Spleen (tissue), 11 donors: ENCODE data around the gene MYPN. TPM values are rescaled to one million over a fixed set of nuclear protein-coding genes. Genes with fewer than 3 reads are reported as not detected.
A peak's percentile ranks its signal among the peaks of the same experiment; 100 is the strongest.

ENCODE experiments used
- DNase-seq: peaks from one replicate; pipeline ENCODE4 v3.0.0-alpha.2; 2020
- H3K27ac ChIP-seq, 8 donors: fragments of 200-600 bp; sonication (generic) in 7 of 8; 1 replicate in 4 of 8; 2 replicates in 4 of 8; pipeline versions ENCODE4 v1.5.0 to v1.8.0; 2016 to 2021; ENCODE audit warnings: inconsistent platforms in 4 of 8, mild to moderate bottlenecking in 4 of 8, moderate library complexity in 1 of 8
- H3K27me3 ChIP-seq, 7 donors: fragments of 200-600 bp; sonication (generic) in 6 of 7; replicated peaks in 1 of 7; 1 replicate in 4 of 7; 2 replicates in 3 of 7; pipeline versions ENCODE4 v1.5.0 to v1.8.0; 2016 to 2021; ENCODE audit warnings: inconsistent platforms in 3 of 7, mild to moderate bottlenecking in 1 of 7
- H3K36me3 ChIP-seq, 6 donors: fragments of 200-600 bp; sonication (generic) in 5 of 6; 1 replicate in 4 of 6; 2 replicates in 2 of 6; pipeline versions ENCODE4 v1.5.0 to v1.8.0; 2016 to 2021; ENCODE audit warnings: inconsistent platforms in 2 of 6
- H3K4me1 ChIP-seq, 6 donors: fragments of 200-600 bp; sonication (generic) in 5 of 6; 1 replicate in 3 of 6; 2 replicates in 3 of 6; pipeline versions ENCODE4 v1.5.0 to v1.8.0; 2016 to 2021; ENCODE audit warnings: inconsistent platforms in 3 of 6
- H3K4me3 ChIP-seq, 8 donors: fragments of 200-600 bp; sonication (generic) in 7 of 8; 1 replicate in 4 of 8; 2 replicates in 4 of 8; pipeline versions ENCODE4 v1.5.0 to v1.8.0; 2016 to 2021; ENCODE audit warnings: inconsistent platforms in 4 of 8, mild to moderate bottlenecking in 4 of 8, moderate library complexity in 2 of 8
- H3K9me3 ChIP-seq, 8 donors: fragments of 200-600 bp; sonication (generic) in 7 of 8; 1 replicate in 4 of 8; 2 replicates in 4 of 8; pipeline versions ENCODE4 v1.5.0 to v1.8.0; 2016 to 2021; ENCODE audit warnings: inconsistent platforms in 4 of 8
- POLR2A ChIP-seq, 3 donors: fragments of 450-650 bp; IDR thresholded peaks; one replicate each; pipeline ENCODE4 v1.5.1; 2017; ENCODE audit warnings: antibody characterized with exemption in 3 of 3, mild to moderate bottlenecking in 1 of 3
- POLR2AphosphoS5 ChIP-seq, 3 donors: sonication (generic); formaldehyde crosslinking; IDR thresholded peaks; one replicate each; pipeline ENCODE4 v1.5.1; 2017; ENCODE audit warnings: antibody characterized with exemption in 3 of 3
- WGBS, 5 donors: extraction: QIAGEN DNeasy Blood & Tissue Kit in 3 of 5; methylation state at CpG; one replicate each; pipeline versions ENCODE4 v1.1.5 to v1.1.7; 2013 to 2018; 5-methylcytosine and 5-hydroxymethylcytosine counted together
- intact Hi-C: fragments of 100-400 bp; cut with DNase I; formaldehyde crosslinking; loops from one replicate; pipeline ENCODE4 v1.15.0; 2023; ENCODE audit warnings: low total_unique reads
- polyA plus RNA-seq, 3 donors: library from polyadenylated mRNA; stranded (reverse); fragments of 200-250 nt; gene quantifications; one replicate each; pipeline ENCODE4 v1.2.1, GENCODE V29; 2013
- total RNA-seq, 7 donors: library from RNA; depleted of rRNA in 3 of 7; stranded (reverse); fragments of >200 nt in 3 of 7; fragmentation: NEBNext Ultra II Directional in 4 of 7; extraction: Animal tissue kit (Norgen Biotek cat#: 25700) in 4 of 7; gene quantifications; one replicate each; pipeline versions ENCODE4 v1.1.0 to v1.2.1, GENCODE V29; 2016 to 2021
- TF ChIP-seq, protein P1 (sequence below), 11 experiments: fragments of 200-600 bp in 7 of 11; fragments of 450-650 bp in 4 of 11; sonication (generic) in 4 of 11; IDR thresholded peaks in 8 of 11; conservative IDR thresholded peaks in 3 of 11; 1 replicate in 7 of 11; 2 replicates in 4 of 11; pipeline versions ENCODE4 v1.4.0 to v1.8.0; 2016 to 2021; ENCODE audit warnings: antibody characterized with exemption in 11 of 11, inconsistent platforms in 4 of 11, mild to moderate bottlenecking in 1 of 11
- donor health status: healthy with polysubstance abuse.
- donor health status: DM: no; HTN: no; CAD: no; lungs with moderate emphysema.
- donor health status: DM: no; HTN: no; CAD: no.
- donor health status: Bipolar disorder and iron deficiency.
- donor health status: healthy.
- donor health status: DM: no; HTN: no; CAD: no.
- donor health status: DM: yes; HTN: yes; CAD: no.

Gene MYPN
- total and polyA plus RNA-seq, 10 donors, result 0.03 to 0.94 (median 0.06) TPM; not detected in 5

DNA sequence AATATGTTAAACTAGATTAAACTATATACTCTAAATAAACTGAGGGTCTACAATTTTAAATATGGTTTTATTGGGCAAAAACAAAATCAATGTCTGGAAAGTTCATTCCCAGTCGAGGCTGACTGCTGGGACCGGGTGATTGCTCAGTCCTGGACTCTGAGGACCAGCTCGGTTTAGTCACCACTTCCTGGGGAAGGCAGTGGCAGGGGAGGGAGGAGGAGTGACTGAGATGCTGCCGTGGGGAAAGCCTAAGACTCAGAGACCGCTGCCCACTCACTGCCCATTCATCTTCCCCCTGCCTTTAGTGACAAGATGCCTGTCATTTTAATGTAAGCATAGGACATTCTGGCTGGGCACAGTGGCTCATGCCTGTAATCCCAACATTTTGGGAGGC is 93.7 kb downstream of the MYPN start:
- peaks cover 0 to 3% (median 0%) of the 10 kb centered on the region in 6 donors for H3K4me1 ChIP-seq
- intact Hi-C loops, result loop anchor here (10.0 kb wide), 1 partner anchor 348 kb away; no protein-coding TSS in a partner anchor
- WGBS, 5 donors, result 7 to 18% (median 16%) methylated on average over 5 of the region's 5 CpGs
- H3K27me3 ChIP-seq, result peaks cover 0 to 37% (median 0%) of the 10 kb centered on the region in 7 donors
- peak overlapping the region in 5 of 8 donors; percentile 13 to 79 (median 60) for H3K27ac ChIP-seq
- H3K36me3 ChIP-seq, result no peaks in the 10 kb centered on the region
- TF ChIP-seq POLR2AphosphoS5 (IDR thresholded peaks at IDR 0.05) (no peak), POLR2A (IDR thresholded peaks at IDR 0.05) (no peak)
- TF ChIP-seq, protein P1, sequence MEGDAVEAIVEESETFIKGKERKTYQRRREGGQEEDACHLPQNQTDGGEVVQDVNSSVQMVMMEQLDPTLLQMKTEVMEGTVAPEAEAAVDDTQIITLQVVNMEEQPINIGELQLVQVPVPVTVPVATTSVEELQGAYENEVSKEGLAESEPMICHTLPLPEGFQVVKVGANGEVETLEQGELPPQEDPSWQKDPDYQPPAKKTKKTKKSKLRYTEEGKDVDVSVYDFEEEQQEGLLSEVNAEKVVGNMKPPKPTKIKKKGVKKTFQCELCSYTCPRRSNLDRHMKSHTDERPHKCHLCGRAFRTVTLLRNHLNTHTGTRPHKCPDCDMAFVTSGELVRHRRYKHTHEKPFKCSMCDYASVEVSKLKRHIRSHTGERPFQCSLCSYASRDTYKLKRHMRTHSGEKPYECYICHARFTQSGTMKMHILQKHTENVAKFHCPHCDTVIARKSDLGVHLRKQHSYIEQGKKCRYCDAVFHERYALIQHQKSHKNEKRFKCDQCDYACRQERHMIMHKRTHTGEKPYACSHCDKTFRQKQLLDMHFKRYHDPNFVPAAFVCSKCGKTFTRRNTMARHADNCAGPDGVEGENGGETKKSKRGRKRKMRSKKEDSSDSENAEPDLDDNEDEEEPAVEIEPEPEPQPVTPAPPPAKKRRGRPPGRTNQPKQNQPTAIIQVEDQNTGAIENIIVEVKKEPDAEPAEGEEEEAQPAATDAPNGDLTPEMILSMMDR (IDR thresholded peaks at IDR 0.05 in 8 of 11, conservative IDR thresholded peaks at IDR 0.05 in 3 of 11), result no peak
- H3K9me3 ChIP-seq, result no peaks in the 10 kb centered on the region
- H3K4me3 ChIP-seq, result no peak overlapping the region
- no peak for DNase-seq

DNA sequence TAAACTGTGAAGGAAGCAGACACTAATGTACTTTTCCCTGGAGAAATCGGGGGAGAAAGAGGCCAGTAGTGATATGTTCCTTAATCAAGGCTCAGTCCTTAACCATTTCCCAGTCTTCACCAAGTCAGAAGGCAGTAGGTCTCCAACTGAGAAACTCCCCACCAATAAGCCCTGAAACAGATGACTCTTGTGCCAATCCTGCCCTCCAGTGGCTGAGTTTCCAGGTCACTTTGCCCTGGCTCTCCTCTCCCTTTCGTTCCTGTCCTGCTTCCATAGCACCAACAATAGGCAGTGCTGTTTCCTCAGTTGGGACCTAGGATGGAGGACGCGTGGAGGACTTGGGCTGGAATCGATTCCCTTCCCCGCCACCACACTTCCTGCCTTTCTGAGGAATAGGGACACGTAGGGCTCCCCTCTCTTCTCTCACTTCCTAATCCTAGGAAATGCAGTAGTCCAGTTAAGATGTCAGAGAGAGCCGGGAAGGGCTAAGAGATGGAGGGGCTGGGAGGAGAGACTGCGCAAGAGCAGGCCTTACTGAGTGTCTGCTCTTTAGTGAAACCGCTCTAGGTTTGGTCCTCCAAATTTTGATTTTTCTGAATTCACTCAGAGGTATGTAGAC is 99.2 kb downstream of the MYPN start:
- Histone ChIP-seq H3K36me3 (no peaks in the 10 kb centered on the region), H3K9me3 (no peaks in the 10 kb centered on the region), H3K4me1 (no peaks in the 10 kb centered on the region), H3K27ac (no peak overlapping the region), H3K27me3 (no peaks in the 10 kb centered on the region), H3K4me3 (no peak overlapping the region)
- WGBS, 5 donors, result 61 to 70% (median 64%) methylated on average over 10 of the region's 10 CpGs
- no peak for DNase-seq
- TF ChIP-seq, protein P1 (IDR thresholded peaks at IDR 0.05 in 8 of 11, conservative IDR thresholded peaks at IDR 0.05 in 3 of 11), result peak in 9 of 11 experiments; percentile 16 to 60 (median 41)
- no peak for TF ChIP-seq POLR2A (IDR thresholded peaks at IDR 0.05)
- intact Hi-C loops, result loop anchor here (10.0 kb wide), 1 partner anchor 354 kb away; no protein-coding TSS in a partner anchor

DNA sequence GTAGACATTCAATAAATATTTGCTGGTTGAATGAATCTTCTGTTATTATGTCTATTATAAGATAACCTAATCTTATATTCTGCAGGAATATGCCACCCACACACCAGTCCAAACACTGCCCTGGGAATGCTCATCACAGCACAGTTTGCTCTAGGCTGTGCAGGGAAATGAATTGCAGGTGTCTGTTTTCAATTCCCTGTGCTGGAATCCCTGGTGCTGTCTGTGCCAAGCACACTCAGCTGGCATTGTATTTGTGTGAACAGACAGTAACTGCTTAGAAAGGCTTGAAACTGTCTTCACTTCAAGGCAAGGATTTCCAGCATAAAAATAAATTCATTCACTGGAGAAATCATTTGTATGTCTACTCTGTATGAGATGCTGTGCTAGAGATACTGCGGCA is 102.4 kb downstream of the MYPN start:
- WGBS, 5 donors, result 91 to 98% (median 95%) methylated on average over 1 of the region's 1 CpG

More for the DNA sequence above, 102.4 kb downstream of the MYPN start:
- intact Hi-C loops, result loop anchor here (5.0 kb wide), 1 partner anchor 91 kb away; no protein-coding TSS in a partner anchor
- no peak overlapping the region for H3K4me3 ChIP-seq
- TF ChIP-seq, protein P1 (IDR thresholded peaks at IDR 0.05 in 8 of 11, conservative IDR thresholded peaks at IDR 0.05 in 3 of 11), result no peak
- no peak for TF ChIP-seq POLR2AphosphoS5 (IDR thresholded peaks at IDR 0.05)
- TF ChIP-seq POLR2A (IDR thresholded peaks at IDR 0.05), result no peak
- no peaks in the 10 kb centered on the region for H3K4me1 ChIP-seq
- H3K36me3 ChIP-seq, result no peaks in the 10 kb centered on the region
- H3K27ac ChIP-seq, result no peak overlapping the region
- no peak for DNase-seq
- no peaks in the 10 kb centered on the region for H3K9me3 ChIP-seq
- no peaks in the 10 kb centered on the region for H3K27me3 ChIP-seq
